Measurements from ENCODE around the gene GTPBP4.

- TF ChIP-seq CTCF (IDR thresholded peaks at IDR 0.05) (no peak), POLR2A (IDR thresholded peaks at IDR 0.05) (peak in 1 of 2 donors; percentile 26)
These were observed 55.3 kb downstream of the GTPBP4 start for GRCh38 chr10:1043532-1043995.
